ENCODE measurements around the gene PCDHB2. TPM values are rescaled to one million over a fixed set of nuclear protein-coding genes. Genes with fewer than 3 reads are reported as not detected.
"Not testable (repeated sequence)": the region's sequence is repeated elsewhere in the genome, so short reads cannot be mapped to it uniquely, and the experiment has no call there.

The PCDHB2 gene
- total RNA-seq, 1 experiment from 2014 or later: 0.52 TPM

DNA sequence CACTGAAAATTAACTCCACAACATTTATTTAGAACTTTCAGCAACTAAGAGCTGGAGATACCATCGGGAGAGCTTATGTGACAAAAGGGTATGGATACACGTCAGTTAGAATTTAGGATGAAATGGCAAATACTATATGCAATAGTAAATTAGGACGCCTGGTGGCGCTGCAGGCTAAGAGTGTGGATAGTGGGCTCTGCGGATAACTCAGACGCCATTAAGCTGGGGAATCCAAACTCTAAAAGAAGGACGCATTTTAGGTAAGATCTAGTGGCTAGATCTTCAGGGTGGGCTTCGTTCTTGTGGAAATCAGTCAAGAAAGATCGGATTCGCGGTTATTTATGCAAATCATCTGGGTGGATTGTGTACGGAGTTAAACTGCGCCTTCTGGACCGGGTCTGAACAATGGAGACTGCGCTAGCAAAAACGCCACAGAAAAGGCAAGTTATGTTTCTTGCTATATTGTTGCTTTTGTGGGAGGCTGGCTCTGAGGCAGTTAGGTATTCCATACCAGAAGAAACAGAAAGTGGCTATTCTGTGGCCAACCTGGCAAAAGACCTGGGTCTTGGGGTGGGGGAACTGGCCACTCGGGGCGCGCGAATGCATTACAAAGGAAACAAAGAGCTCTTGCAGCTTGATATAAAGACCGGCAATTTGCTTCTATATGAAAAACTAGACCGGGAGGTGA is 40.8 kb downstream of the PCDHB2 start, which contains the start of gene PCDHB5:
Gene PCDHB5 (plus strand): TSS at position 177 of the 688 bp plus-strand sequence. CDS start 229 bp downstream, at position 406.
- peak; percentile 9 for DNase-seq (ENCODE audit: extremely low read depth, low read depth)

GRCh38 chr5:141135718-141136266 is 41.4 kb downstream of the PCDHB2 start:
- no peak for DNase-seq (ENCODE audit: extremely low read depth, low read depth)

GRCh38 chr5:141137346-141137745 is 42.9 kb downstream of the PCDHB2 start:
- not testable (repeated sequence) for DNase-seq (ENCODE audit: extremely low read depth, low read depth)

Other genes starting within 250 kb of the PCDHB2 start
- gene PCDHA9, start 246.2 kb upstream of the PCDHB2 start, total RNA-seq (2014; rRNA removed; shearing (Covaris generic)): 0.02 TPM in 1 of 2 replicates, not detected in the other
- gene PCDHA10, start 238.7 kb upstream of the PCDHB2 start, total RNA-seq (2014; rRNA removed; shearing (Covaris generic)): 0.03 and 0.05 TPM in 2 replicates
- not detected in 2 replicates for gene PCDHA11, start 225.7 kb upstream of the PCDHB2 start, total RNA-seq (2014; rRNA removed; shearing (Covaris generic))
- gene PCDHA12, start 219.3 kb upstream of the PCDHB2 start, total RNA-seq (2014; rRNA removed; shearing (Covaris generic)): 4.4 and 5.6 TPM in 2 replicates
- 1.2 and 1.3 TPM in 2 replicates for gene PCDHA13, start 212.5 kb upstream of the PCDHB2 start, total RNA-seq (2014; rRNA removed; shearing (Covaris generic))
- 0.92 and 1.1 TPM in 2 replicates for gene PCDHAC1, start 168.3 kb upstream of the PCDHB2 start, total RNA-seq (2014; rRNA removed; shearing (Covaris generic))
- gene PCDHAC2, start 128.1 kb upstream of the PCDHB2 start, total RNA-seq (2014; rRNA removed; shearing (Covaris generic)): 1.0 and 1.2 TPM in 2 replicates
- gene PCDHB1, start 43.2 kb upstream of the PCDHB2 start, total RNA-seq (2014; rRNA removed; shearing (Covaris generic)): 0.03 TPM in 1 of 2 replicates, not detected in the other
- gene PCDHB3, start 5.9 kb downstream of the PCDHB2 start, total RNA-seq (2014; rRNA removed; shearing (Covaris generic)): 0.12 and 0.14 TPM in 2 replicates
- not detected in 2 replicates for gene PCDHB4, start 27.2 kb downstream of the PCDHB2 start, total RNA-seq (2014; rRNA removed; shearing (Covaris generic))
- 0.07 TPM in 1 of 2 replicates, not detected in the other for gene PCDHB5, start 40.6 kb downstream of the PCDHB2 start, total RNA-seq (2014; rRNA removed; shearing (Covaris generic))
- gene PCDHB6, start 55.4 kb downstream of the PCDHB2 start, total RNA-seq (2014; rRNA removed; shearing (Covaris generic)): not detected in 2 replicates
- 0.17 and 0.25 TPM in 2 replicates for gene PCDHB7, start 78.0 kb downstream of the PCDHB2 start, total RNA-seq (2014; rRNA removed; shearing (Covaris generic))
- gene PCDHB8, start 83.2 kb downstream of the PCDHB2 start, total RNA-seq (2014; rRNA removed; shearing (Covaris generic)): 0.14 and 0.22 TPM in 2 replicates
- gene PCDHB16, start 87.8 kb downstream of the PCDHB2 start, total RNA-seq (2014; rRNA removed; shearing (Covaris generic)): 0.32 and 0.69 TPM in 2 replicates
- gene PCDHB9, start 92.5 kb downstream of the PCDHB2 start, total RNA-seq (2014; rRNA removed; shearing (Covaris generic)): 0.40 and 0.69 TPM in 2 replicates
- gene PCDHB10, start 97.7 kb downstream of the PCDHB2 start, total RNA-seq (2014; rRNA removed; shearing (Covaris generic)): 0.35 and 0.72 TPM in 2 replicates
- gene PCDHB11, start 105.0 kb downstream of the PCDHB2 start, total RNA-seq (2014; rRNA removed; shearing (Covaris generic)): 5.4 and 6.0 TPM in 2 replicates
- 0.75 and 0.99 TPM in 2 replicates for gene PCDHB12, start 114.1 kb downstream of the PCDHB2 start, total RNA-seq (2014; rRNA removed; shearing (Covaris generic))
- 2.2 and 2.5 TPM in 2 replicates for gene PCDHB13, start 119.3 kb downstream of the PCDHB2 start, total RNA-seq (2014; rRNA removed; shearing (Covaris generic))
- gene PCDHB14, start 128.7 kb downstream of the PCDHB2 start, total RNA-seq (2014; rRNA removed; shearing (Covaris generic)): 2.7 and 2.8 TPM in 2 replicates
- 0.12 and 0.20 TPM in 2 replicates for gene PCDHB15, start 150.8 kb downstream of the PCDHB2 start, total RNA-seq (2014; rRNA removed; shearing (Covaris generic))
- not detected in 2 replicates for gene SLC25A2, start 209.4 kb downstream of the PCDHB2 start, total RNA-seq (2014; rRNA removed; shearing (Covaris generic))
- gene TAF7, start 226.2 kb downstream of the PCDHB2 start, total RNA-seq (2014; rRNA removed; shearing (Covaris generic)): 91.7 and 130 TPM in 2 replicates
- gene PCDHGA1, start 235.9 kb downstream of the PCDHB2 start, total RNA-seq (2014; rRNA removed; shearing (Covaris generic)): 0.72 and 1.6 TPM in 2 replicates
- gene PCDHGA2, start 244.1 kb downstream of the PCDHB2 start, total RNA-seq (2014; rRNA removed; shearing (Covaris generic)): 0.12 TPM in 2 replicates
- gene PCDHGA3, start 249.2 kb downstream of the PCDHB2 start, total RNA-seq (2014; rRNA removed; shearing (Covaris generic)): 0.17 TPM in 1 of 2 replicates, not detected in the other